HG03558 (cell line): ENCODE data around the gene LAMTOR4.

Source experiments
- ATAC-seq: cut with Tn5 transposase; IDR thresholded peaks from one replicate; pipeline ENCODE4 v1.9.1; 2021; ENCODE audit warnings: moderate number of reproducible peaks; ENCODE audit not compliant: unreplicated experiment; ENCODE audit errors: extremely low read depth

The LAMTOR4 gene

DNA sequence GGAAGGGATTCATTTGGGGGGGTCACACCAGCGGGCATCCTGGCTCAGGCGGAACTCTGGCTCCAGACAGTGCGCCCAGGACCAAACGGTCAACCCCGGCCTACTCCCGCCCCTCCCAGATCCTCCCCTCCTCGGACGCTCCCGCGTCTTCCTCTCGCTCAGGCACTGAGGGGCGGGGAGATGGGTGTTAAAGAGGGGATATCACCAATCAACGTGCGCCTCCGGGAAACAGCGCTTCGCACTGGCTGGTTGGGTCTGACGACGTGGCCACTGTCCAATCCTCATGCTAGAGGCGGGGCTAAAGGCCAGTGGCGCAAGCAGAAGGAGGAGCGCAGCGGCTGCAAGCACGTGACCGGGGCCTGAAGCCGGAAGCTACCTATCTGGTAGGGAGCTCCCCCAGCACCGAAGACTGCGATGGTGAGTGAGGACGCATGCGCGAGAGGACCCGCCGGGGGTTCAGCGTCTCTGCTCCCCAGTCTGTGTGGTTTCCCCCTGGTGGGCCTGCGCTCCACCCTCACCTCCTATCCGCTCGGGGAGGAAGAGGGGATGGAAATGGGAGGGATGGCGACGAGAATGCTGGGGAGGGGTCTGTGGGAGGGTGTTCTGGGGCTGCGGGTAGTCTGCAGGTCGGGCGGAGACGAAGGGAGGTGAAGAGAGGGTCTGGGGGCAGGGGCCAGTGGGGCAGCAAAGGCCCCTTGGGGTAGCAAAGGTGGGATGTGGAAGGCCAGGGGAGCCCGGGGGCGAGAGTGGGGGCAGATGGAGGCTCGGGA, at the start of gene LAMTOR4:
Gene LAMTOR4, plus strand, starts transcription at position 360 of the 770 bp plus-strand sequence. Its CDS starts 55 bp downstream, at position 415.
- peak; percentile 98 for ATAC-seq

DNA sequence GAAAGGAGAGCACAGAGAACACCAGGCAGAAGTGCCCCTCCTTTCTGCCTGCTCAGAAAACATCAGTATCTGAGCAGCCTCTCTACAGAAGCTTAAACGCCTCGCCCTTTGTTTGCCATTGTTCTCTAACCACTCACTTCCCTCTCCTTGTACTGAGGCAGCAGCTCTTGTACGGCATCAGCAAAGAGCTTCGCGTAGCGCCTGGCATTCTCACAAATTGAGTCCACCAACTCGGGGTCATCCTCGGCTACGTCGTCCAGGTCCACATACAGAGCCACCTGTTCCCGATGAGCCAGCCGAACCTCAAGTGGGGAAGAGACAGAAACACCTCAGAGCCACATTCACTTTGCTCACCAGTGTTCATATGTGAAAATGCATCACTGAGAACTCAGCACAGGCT, 49.3 kb upstream of the LAMTOR4 start:
- ATAC-seq = no peak

DNA sequence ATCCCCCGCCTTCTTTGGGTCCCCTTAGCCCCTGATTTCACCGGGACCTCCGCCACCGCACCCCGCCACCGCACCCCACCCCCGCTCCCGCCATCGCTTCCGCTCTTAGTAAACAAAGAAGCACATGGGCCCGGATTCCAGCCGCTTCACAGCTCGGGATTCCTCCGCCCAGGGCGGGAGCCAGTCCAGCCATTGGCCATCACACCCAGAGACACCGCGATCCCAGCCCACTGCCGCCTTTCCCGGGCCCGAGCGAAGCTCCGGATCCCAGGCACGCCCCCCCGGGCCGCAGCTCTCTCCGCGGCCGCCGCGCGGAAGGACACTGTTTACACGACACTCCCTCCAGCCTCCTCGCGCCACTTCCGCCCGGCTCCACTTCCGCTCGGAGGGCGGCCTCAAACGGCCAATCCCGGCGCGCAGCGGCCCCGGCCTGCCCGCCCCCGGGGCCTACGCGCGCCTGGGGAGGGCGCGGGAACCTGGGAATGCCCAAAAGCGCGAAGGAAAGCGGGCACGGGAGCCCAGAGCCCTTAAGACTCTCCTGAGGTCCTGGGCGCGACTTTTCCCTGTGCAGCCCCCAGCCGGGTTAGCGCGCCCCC, 48.2 kb upstream of the LAMTOR4 start:
- peak; percentile 51 for ATAC-seq

DNA sequence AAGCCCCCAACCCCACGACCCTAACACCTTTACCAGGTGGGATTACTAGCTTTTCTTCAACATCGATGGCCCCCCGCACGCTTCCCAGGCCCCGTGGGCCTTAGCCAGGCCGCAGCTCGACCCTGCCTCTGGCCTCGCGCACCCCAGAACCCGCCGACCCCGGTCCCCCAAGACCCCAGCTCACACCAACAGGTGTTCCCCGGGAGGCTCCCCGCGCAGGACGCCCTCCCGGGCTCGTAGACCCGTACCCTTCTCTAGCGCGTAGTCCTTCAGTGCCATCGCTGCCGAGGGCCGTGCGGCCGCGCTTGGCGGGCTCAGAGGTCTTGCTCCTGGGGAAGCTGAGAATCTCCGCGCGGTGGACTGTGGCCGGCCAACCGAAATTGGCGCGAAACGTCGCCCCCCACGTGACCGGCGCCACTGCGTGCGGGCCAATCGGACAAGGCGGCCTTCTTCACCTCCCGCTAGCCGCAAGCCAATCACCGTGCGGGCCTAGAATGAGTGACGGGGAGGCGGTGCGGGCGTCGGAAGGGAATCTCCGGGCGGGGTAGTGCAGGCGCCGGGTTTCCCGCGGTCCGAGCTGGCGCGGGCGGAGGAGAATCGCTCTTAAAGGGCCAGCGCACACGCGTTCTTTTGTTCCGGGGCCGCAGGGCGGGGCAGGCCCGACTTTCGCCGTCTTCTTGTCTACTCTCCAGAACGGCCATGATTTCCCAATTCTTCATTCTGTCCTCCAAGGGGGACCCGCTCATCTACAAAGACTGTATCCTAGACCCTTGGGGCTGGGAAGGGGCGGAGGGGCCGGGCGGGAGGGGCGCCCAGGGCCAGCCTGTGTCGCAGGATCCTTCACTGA, 47.5 kb upstream of the LAMTOR4 start, which contains the start of the genes AP4M1 and MCM7:
Gene AP4M1, plus strand, starts transcription at position 628 of the 847 bp plus-strand sequence. Its CDS starts 72 bp downstream, at position 700.
Gene MCM7, minus strand, starts transcription at position 382 of the 847 bp plus-strand sequence. Its CDS starts 103 bp downstream, at position 279.
- peak; percentile 50 for ATAC-seq

DNA sequence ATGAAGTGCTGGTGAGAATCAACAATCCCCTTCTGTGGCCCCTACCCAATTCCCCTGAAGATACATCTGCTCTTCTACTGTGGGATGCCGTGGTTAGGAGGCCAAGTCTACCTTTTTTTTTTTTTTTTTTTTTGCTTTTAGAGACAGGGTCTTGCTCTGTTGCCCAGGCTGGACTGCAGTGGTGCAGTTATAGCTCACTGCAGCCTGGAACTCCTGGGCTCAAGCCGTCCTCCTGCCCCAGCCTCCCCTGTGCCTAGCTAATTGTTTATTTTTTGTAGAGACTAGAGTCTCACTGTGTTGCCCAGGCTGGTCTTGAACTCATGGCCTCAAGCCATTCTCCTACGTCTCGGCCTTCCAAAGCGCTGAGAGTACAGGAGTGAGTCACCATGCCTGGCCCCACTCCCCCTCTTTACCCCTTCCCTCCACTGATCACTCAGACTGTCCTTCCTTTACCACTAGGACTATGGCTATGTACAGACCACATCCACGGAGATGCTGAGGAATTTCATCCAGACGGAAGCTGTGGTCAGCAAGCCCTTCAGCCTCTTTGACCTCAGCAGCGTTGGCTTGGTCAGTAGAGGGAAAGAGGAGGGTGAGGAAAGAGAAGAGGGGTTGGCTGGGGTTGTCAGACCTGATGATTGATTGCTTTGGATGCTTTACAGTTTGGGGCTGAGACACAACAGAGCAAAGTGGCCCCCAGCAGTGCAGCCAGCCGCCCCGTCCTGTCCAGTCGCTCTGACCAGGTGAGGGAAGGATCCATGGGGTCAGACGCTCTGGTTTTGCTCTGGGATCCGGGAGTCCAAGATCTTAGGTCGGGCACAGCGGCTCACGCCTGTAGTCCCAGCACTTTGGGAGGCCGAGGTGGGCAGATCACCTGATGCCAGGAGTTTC, 45.5 kb upstream of the LAMTOR4 start:
- no peak for ATAC-seq

DNA sequence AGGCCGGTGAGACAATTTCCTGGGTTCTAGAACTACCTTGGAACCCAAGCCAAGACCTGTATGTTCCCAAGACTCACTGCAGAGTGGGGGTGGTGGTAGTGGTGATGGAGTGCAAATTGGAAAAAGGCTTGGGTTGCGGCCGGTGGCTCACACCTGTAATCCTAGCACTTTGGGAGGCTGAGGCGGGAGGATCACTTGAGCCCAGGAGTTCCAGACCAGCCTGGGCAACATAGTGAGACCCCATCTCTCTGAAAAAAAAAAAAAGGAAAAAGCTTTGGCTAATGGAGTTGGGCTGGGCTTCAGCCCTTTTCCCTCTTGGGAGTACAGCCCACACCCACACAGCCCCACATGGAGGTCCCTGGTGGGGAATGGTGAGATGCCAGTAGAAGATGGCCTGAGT, 43.2 kb upstream of the LAMTOR4 start:
- ATAC-seq = no peak

DNA sequence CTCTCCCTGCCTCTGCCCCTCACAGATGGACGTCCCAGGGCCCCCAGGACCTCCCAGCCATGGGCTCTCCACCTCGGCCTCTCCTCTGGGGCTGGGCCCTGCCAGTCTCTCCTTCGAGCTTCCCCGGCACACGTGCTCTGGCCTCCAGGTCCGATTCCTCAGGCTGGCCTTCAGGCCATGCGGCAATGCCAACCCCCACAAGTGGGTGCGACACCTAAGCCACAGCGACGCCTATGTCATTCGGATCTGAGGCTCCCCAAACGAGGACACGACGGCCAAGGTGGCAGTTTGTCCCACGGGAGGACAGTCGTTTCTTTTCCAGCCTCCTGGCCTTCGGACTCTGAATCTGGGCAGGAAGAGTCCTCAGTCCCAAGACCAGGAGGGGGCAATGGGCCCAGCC, 42.1 kb upstream of the LAMTOR4 start:
- ATAC-seq = no peak

DNA sequence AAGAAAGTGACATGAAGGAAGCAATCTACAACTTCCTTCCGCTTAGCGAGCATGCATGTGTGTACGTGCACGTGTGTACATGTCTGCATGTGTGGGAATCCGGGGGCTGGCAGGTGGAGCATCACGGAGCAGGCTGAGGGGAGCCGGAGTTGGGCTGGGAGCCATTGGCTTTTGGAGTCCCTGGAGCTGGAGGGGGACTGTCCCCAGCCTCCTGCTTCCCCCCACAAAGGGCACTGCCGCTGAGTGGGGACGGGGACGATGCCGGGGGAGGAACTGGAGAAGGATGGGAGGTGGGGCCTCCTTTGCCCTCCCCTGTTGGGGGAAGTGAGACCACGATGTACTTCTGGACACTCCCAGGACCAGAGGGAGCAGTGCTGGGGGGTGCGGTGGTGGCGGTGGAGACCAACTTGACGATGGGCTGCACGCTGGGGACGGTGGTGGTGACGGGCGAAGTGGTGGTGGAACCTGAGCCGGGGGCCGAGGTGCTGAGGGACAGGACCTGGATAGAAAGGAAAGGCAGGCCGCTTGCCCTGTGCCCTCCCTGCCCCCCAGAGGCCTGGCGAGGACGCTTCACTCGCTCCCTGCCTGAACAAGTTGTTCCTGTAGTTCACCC, 41.5 kb upstream of the LAMTOR4 start:
- no peak for ATAC-seq

DNA sequence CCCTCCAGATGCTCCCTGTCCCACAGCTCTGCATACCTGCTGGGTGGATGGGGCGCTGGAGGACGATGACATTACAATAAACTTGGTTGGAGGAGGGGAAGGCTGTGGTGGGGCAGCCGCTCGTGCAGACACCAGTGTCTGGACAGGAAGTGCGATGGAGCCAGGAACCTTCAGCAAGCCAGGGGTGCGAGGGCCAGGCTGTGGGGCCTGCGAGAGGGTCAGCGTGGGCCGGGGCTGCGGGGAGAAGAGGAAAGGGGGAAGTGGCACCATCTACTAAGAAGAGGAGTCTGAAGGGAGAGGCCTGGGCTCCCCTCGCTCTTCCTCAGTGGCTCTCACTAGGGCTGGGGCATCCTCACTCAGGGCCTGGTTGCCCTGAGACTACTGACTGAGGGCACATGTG, 40.8 kb upstream of the LAMTOR4 start:
- ATAC-seq = no peak

DNA sequence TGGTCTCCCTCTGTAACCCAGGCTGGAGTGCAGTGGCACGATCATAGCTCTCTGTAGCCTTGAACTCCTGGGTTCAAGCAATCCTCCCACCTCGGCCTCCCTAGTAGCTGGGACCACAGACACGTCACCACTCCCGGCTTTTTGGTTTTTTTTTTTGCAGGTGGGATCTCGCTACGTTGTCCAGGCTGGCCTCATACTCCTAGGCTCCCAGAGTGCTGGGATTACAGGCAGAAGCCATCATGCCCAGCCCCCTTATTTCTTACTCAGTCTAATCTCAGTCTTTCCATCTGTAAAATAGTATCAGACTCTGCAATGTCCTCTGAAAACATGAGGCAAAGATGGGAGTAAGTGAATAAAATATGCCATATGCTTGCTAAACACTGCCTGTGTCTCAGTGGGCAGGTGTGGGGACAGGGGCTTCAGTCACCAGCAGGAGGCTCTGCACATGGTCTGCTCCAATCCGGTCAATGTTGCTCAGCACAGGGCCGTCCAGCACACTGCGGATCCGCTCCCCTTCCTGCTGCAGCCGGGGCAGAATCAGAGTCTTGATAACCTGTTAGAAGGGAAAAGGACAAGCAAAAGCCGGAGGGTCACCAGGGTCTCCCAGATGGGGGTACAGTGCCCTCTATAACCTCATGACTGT, 39.1 kb upstream of the LAMTOR4 start:
- ATAC-seq = no peak

DNA sequence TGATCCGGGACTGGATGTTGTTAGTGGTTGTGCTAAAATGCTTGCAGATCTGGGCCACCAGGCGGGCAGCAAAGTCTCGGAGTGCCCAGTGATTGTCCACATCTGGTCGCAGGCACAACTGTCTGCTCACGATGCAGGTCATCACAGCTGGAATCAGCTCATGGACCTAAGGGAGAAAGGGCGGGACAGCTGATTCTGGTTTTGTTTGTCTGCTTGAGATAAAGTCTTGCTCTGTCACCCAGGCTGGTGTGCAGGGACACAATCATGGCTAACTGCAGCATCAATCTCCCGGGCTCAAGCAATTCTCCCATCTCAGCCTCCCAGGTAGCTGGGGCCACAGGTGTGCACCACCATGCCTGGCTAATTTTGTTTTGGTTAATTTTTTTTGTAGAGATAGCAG, 37.6 kb upstream of the LAMTOR4 start:
- no peak for ATAC-seq

DNA sequence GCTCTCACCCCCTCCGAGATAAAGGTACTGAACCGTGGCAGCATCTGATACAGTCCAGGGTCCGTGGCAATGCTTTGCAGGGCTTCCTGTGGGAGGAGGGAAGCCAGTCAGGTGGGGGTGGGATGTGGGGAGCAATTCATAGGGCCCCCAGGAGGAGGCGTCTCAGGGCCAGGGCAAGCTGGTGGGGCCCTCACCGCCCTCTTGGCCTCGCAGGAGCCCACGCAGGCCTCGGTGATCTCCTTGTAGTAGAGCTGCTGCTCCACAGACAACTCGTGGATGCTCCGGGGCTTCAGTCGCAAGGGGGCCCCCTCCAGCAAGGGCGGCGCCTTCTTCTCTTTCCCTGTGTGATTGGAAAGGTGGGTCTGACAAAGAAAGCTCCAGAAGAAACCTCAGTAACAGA, 36.8 kb upstream of the LAMTOR4 start:
- ATAC-seq = no peak

DNA sequence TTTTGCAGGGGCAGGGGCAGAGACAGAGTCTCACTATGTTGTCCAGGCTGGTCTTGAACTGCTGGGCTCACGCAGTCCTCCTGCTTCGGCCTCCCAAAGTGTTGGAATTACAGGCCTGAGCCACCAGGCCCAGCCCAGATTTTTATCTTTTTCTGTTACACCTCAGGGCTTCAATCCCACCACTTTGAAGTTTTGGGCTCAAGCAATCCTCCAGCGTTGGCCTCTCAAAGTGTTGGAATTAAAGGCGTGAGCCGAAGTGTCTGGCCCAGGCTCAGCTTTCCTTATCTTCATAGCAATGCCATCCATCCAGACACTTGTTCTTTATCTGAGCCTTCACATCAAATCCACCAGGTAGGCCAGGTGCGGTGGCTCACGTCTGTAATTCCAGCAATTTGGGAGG, 33.7 kb upstream of the LAMTOR4 start:
- ATAC-seq = no peak

DNA sequence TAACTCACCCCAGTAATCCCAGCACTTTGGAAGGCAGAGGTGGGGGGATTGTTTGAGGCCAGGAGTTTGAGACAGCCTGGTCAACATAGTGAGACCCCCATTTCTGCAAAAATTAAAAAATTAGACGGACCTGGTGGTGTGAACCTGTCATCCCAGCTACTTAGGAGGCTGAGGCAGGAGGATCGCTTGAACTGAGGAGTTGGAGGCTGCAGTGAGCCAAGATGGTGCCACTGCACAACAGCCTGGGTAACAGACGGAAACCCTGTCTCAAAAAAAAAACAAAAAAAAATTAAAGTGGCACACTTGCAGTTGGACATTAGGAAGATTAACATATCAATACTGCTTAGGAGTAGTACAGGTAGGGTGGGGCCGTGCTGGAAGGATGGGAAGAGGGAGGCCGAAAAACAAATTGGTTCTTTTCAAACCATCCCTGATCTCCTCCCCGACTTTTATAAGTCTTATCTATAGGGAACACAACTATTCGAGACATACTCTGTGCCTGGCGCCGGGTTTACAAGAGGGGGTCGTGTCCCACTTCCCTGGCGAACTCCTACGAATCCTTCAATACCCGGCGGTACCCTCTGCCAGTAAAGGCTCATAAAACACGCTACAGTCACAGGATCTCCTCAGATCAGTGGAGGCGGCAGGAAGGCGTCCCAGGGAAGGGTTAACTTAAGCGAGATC, 30.2 kb upstream of the LAMTOR4 start:
- no peak for ATAC-seq

DNA sequence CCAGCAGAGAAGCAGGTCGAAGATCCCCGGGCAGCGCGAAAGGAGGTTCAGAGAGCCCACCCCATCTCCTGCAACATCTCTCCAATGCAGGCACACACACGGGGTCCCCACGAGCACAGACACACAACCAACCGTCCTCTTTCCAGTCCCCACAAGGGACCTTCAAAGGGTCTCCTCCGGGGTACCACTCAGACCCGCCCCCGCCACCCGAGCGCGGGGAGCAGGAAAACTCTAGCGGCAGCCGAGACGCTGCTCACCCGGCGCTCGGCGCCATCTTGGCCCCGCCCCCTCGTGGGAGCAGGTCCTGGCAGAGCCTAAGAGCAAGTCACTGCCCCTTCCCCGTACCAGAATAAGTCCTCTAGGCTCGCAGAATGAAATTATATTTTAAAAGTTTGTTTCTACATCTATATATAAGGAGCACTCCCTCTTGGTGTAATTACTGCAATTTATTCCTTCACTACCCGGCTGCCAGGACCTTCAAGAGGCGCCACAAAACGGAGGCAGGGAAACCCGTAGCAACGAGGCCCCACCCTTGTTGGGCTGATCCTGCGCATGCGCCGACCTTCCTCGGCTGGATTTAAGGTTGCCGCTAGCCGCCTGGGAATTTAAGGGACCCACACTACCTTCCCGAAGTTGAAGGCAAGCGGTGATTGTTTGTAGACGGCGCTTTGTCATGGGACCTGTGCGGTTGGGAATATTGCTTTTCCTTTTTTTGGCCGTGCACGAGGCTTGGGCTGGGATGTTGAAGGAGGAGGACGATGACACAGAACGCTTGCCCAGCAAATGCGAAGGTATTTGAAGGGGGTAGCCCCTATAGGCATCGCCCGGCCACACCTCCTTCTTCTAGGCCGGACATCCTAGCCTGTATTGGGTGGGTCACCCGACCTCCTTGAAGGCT, 29.4 kb upstream of the LAMTOR4 start, which contains the start of the genes CNPY4 and TAF6:
Gene CNPY4, plus strand, starts transcription at position 563 of the 898 bp plus-strand sequence. Its CDS starts 111 bp downstream, at position 674.
Gene TAF6, minus strand, starts transcription at position 287 of the 898 bp plus-strand sequence. CDS start 5,149 bp downstream, outside the sequence.
- peak; percentile 43 for ATAC-seq

DNA sequence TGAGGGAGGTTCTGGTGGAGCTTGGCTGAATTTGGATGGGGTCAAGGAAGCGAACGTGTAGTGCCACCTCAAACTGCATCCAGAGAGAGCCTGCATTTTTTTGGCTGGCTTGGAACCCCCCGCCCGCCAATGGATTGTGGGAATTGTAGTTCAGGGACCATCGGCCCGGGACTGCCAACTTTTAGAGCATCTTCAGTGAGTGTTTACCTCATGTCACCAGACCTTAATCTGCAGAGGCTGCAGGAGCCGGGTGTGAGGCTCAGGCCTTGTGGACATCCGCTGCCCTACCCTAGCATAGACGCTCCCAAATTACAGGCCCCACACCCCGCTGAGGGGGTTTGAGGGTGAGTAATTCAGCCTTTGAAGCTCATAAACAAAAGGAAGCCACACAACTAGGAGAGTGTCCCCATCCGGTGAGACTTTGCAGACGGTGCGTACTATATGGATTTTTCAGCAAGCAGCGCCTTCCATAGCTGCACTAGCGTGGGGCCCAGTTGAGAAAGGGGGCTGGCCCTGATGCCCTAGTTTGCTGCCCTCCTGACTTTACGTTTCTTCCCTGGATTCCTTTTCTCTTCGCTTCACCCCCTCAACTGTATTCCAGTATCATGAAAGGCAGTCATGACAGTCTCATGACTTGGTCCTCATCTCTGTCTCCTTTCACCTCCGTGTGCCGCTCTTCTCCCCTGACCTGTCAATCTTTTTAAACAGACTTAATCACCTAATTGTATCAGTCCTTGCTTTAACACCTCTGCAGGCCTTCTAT, 28.6 kb upstream of the LAMTOR4 start:
- no peak for ATAC-seq

DNA sequence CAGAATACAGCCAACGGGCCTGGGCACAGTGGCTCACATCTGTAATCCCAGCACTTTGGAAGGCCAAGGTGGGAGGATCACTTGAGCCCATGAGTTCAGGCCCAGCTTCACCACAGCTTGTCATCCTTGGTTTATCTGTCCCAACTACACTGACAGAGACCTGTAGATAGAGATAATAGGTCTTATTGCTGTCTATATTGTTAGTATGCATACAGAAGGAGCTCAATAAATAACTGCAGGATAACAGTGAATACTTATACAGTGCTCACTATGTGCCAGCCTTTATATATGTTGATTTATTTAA, 28.0 kb upstream of the LAMTOR4 start:
- ATAC-seq = no peak
